Measurements from ENCODE around the gene MVB12B.

GRCh38 chr9:126411225-126411947 is 84.8 kb downstream of the MVB12B start:
- TF ChIP-seq EZH2phosphoT487 (IDR thresholded peaks at IDR 0.05; ENCODE audit: low read depth): no peak
- TF ChIP-seq, protein P1, sequence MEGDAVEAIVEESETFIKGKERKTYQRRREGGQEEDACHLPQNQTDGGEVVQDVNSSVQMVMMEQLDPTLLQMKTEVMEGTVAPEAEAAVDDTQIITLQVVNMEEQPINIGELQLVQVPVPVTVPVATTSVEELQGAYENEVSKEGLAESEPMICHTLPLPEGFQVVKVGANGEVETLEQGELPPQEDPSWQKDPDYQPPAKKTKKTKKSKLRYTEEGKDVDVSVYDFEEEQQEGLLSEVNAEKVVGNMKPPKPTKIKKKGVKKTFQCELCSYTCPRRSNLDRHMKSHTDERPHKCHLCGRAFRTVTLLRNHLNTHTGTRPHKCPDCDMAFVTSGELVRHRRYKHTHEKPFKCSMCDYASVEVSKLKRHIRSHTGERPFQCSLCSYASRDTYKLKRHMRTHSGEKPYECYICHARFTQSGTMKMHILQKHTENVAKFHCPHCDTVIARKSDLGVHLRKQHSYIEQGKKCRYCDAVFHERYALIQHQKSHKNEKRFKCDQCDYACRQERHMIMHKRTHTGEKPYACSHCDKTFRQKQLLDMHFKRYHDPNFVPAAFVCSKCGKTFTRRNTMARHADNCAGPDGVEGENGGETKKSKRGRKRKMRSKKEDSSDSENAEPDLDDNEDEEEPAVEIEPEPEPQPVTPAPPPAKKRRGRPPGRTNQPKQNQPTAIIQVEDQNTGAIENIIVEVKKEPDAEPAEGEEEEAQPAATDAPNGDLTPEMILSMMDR (IDR thresholded peaks at IDR 0.05; ENCODE audit: low read depth, low read length): no peak

Data from OCI-LY3 (cell line).